ENCODE data around the gene KCNA2.
A peak's percentile ranks its signal among the peaks of the same experiment; 100 is the strongest.

KCNA2 gene

DNA sequence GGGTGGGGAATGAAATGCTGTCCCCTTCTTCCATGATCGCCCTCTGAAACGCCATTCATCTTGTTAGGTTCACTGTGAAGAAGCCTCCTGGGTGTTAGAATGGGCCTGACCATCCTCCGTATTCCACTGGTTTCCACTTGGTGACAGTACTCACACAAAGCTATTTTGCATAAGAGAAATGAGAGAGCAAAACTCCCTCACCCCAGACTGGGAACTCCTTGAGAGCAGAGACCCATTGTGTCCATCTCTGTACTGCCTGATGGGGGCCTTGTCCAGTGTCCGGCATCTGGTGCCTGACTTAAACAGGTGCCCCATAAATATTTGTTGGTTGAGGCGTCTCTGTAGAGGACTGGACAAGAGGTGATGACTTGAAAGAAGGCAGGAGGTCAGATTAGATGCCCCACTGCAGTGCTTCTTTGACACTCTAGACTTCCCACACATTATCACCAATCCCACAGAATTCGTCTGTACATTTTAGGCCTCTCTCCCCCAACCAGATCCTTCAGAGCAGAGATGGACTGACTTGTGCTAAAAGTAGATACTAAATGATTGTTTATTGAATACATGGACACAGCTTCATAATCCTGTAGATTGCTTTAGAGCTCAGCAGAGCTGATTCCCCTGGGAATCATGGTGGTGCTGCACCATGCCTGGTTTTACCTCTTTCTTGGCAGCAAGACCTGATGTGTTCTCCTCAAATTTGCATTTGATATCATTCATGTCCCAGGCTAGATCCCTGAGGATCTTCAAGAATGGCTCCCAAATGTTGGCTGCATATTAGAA, 22.4 kb upstream of the KCNA2 start:
- no peak for DNase-seq (ENCODE audit: low read depth)

DNA sequence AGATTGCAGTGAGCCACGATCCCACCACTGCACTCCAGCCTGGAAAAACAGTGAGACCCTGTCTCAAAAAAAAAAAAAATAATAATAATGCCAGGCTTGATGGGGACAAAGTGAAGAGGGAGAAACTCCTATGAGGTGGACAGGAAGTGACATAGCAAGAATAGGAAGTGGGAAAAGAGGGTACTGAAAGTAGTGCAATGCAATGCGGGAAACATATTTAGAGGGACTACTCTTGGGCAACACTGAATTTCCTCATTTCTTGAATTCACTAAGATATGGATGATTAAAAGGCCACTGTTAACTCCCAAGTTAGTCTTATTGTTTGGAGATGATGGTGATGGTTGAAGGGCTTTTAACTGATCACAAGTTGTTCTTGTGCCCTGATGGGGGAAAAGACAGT, 21.6 kb upstream of the KCNA2 start:
- no peak overlapping the region for H3K4me3 ChIP-seq (ENCODE audit: low read depth, low read length)
- no peak for TF ChIP-seq CTCF (conservative IDR thresholded peaks at IDR 0.05; ENCODE audit: low read depth, low read length)
- no peak for DNase-seq (ENCODE audit: low read depth)

More for the DNA sequence above, 22.4 kb upstream of the KCNA2 start:
- TF ChIP-seq CTCF (conservative IDR thresholded peaks at IDR 0.05; ENCODE audit: low read depth, low read length): no peak
- H3K4me3 ChIP-seq (ENCODE audit: low read depth, low read length): no peak overlapping the region

GRCh38 chr1:110626889-110627288, 20.7 kb upstream of the KCNA2 start:
- H3K4me3 ChIP-seq (ENCODE audit: low read depth, low read length): no peak overlapping the region
- no peak for TF ChIP-seq CTCF (conservative IDR thresholded peaks at IDR 0.05; ENCODE audit: low read depth, low read length)
- no peak for DNase-seq (ENCODE audit: low read depth)

GRCh38 chr1:110620686-110621085, 14.5 kb upstream of the KCNA2 start:
- TF ChIP-seq CTCF (conservative IDR thresholded peaks at IDR 0.05; ENCODE audit: low read depth, low read length): no peak
- no peak for DNase-seq (ENCODE audit: low read depth)
- H3K4me3 ChIP-seq (ENCODE audit: low read depth, low read length): no peak overlapping the region

DNA sequence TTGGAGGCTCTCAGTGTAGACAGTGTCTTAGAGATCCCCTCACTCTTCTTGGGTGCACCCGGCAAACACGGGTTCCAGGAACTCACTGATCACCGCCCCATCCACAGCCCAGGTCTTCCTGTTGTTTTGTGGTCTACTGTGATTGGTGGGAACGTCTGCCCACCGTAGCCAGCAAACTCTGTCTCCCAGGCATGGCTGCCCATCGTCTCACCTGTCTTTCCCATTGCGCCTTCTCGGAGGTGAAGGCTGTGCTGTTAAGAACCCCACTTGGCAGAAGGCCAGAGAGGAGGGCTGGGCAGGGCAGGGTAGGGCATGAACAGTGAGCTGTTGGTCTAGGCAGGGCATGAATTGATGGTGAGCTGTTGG, 14.1 kb upstream of the KCNA2 start:
- no peak overlapping the region for H3K4me3 ChIP-seq (ENCODE audit: low read depth, low read length)

GRCh38 chr1:110619412-110620249, 13.5 kb upstream of the KCNA2 start:
- peak; percentile 64 for DNase-seq (ENCODE audit: low read depth)
- TF ChIP-seq CTCF (conservative IDR thresholded peaks at IDR 0.05; ENCODE audit: low read depth, low read length): peak; percentile 92
- no peak overlapping the region for H3K4me3 ChIP-seq (ENCODE audit: low read depth, low read length)

More for the DNA sequence above, 14.1 kb upstream of the KCNA2 start:
- no peak for TF ChIP-seq CTCF (conservative IDR thresholded peaks at IDR 0.05; ENCODE audit: low read depth, low read length)
- DNase-seq (ENCODE audit: low read depth): no peak

Measured in choroid plexus epithelial cell (primary cell).